GM21447 (cell line): ENCODE measurements around the gene LENG1.

Experiments
- ATAC-seq: cut with Tn5 transposase; IDR thresholded peaks from one replicate; pipeline ENCODE4 v1.9.1; 2021; ENCODE audit not compliant: unreplicated experiment

The LENG1 gene

GRCh38 chr19:54142166-54142780 is 17.2 kb downstream of the LENG1 start:
- ATAC-seq: no peak

- no peak for ATAC-seq
Measured at GRCh38 chr19:54141356-54141755, 18.2 kb downstream of the LENG1 start.

GRCh38 chr19:54138489-54139256 is 20.8 kb downstream of the LENG1 start:
- no peak for ATAC-seq

GRCh38 chr19:54137699-54138488 is 21.6 kb downstream of the LENG1 start, which contains the start of gene CNOT3:
Gene CNOT3, plus strand, starts transcription at chr19:54137762. Its CDS starts 5,217 bp downstream, at chr19:54142979.
- no peak for ATAC-seq

- ATAC-seq: peak; percentile 72
Measured at GRCh38 chr19:54136864-54137698, 22.4 kb downstream of the LENG1 start.

GRCh38 chr19:54136086-54136863 is 23.2 kb downstream of the LENG1 start:
- ATAC-seq: no peak

- no peak for ATAC-seq
Measured at GRCh38 chr19:54133957-54134590, 25.4 kb downstream of the LENG1 start.

GRCh38 chr19:54133312-54133956 is 26.1 kb downstream of the LENG1 start:
- ATAC-seq: no peak

GRCh38 chr19:54129617-54129996 is 29.9 kb downstream of the LENG1 start:
- no peak for ATAC-seq

GRCh38 chr19:54128796-54129616 is 30.5 kb downstream of the LENG1 start:
- ATAC-seq: no peak

- no peak for ATAC-seq
Measured at GRCh38 chr19:54128441-54128725, 31.1 kb downstream of the LENG1 start.

- ATAC-seq: no peak
Measured at GRCh38 chr19:54127688-54128440, 31.7 kb downstream of the LENG1 start.

GRCh38 chr19:54125713-54126112 is 33.8 kb downstream of the LENG1 start:
- no peak for ATAC-seq

GRCh38 chr19:54124393-54124792 is 35.1 kb downstream of the LENG1 start:
- no peak for ATAC-seq

- ATAC-seq: no peak
Measured at GRCh38 chr19:54123682-54124081, 35.8 kb downstream of the LENG1 start.

- no peak for ATAC-seq
Measured at GRCh38 chr19:54121259-54121658, 38.3 kb downstream of the LENG1 start.

GRCh38 chr19:54115109-54116063 is 44.1 kb downstream of the LENG1 start, which contains the start of the genes PRPF31 and TFPT:
Gene PRPF31, plus strand, starts transcription at chr19:54115754. Its CDS starts 2,525 bp downstream, at chr19:54118279.
Gene TFPT, minus strand, starts transcription at chr19:54115657. Its CDS starts 388 bp downstream, at chr19:54115269.
- ATAC-seq: peak; percentile 78
